NT2/D1 (cell line): ENCODE measurements around the gene IGFL4.

Experiments
- SUZ12 ChIP-seq: IDR thresholded peaks from 2 replicates; pipeline ENCODE4 v1.6.1; 2011; ENCODE audit not compliant: insufficient read length, insufficient read depth; ENCODE audit errors: extremely low read depth
- YY1 ChIP-seq: IDR thresholded peaks from 2 replicates; pipeline ENCODE4 v1.6.1; 2011; ENCODE audit not compliant: insufficient read length, insufficient read depth
- ZNF274 ChIP-seq: IDR thresholded peaks from 2 replicates; pipeline ENCODE4 v1.6.1; 2011; ENCODE audit warnings: mild to moderate bottlenecking, low read depth, low read length

GRCh38 chr19:46040125-46040524, 677 bp downstream of the IGFL4 start:
- TF ChIP-seq ZNF274 (no peak), SUZ12 (no peak), YY1 (no peak)
